T-helper 2 cell treated with Interferon-gamma antibody and Interleukin-4, amounts not matched to agents 5 μg/mL and 100 μg/mL, for 36 hours (primary cell): ENCODE results near the gene IL3.

Experiments used
- DNase-seq: peaks from one replicate; pipeline ENCODE4 v3.0.0; 2021; ENCODE audit warnings: low spot score
- H3K27ac Mint-ChIP-seq: one replicate; pipeline ENCODE4 v1.8.0; 2021; ENCODE audit warnings: mild to moderate bottlenecking, mixed read lengths
- H3K27me3 Mint-ChIP-seq: one replicate; pipeline ENCODE4 v1.8.0; 2021; ENCODE audit warnings: low read depth, mixed read lengths
- H3K36me3 Mint-ChIP-seq: one replicate; pipeline ENCODE4 v1.8.0; 2021; ENCODE audit warnings: low read depth, mixed read lengths
- H3K4me1 Mint-ChIP-seq: one replicate; pipeline ENCODE4 v1.8.0; 2021; ENCODE audit warnings: low read depth, mixed read lengths
- H3K4me3 Mint-ChIP-seq: one replicate; pipeline ENCODE4 v1.8.0; 2022; ENCODE audit warnings: mild to moderate bottlenecking, moderate library complexity, mixed read lengths
- H3K9me3 Mint-ChIP-seq: one replicate; pipeline ENCODE4 v1.8.0; 2021; ENCODE audit warnings: mixed read lengths

The IL3 gene, protein sequence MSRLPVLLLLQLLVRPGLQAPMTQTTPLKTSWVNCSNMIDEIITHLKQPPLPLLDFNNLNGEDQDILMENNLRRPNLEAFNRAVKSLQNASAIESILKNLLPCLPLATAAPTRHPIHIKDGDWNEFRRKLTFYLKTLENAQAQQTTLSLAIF

DNA sequence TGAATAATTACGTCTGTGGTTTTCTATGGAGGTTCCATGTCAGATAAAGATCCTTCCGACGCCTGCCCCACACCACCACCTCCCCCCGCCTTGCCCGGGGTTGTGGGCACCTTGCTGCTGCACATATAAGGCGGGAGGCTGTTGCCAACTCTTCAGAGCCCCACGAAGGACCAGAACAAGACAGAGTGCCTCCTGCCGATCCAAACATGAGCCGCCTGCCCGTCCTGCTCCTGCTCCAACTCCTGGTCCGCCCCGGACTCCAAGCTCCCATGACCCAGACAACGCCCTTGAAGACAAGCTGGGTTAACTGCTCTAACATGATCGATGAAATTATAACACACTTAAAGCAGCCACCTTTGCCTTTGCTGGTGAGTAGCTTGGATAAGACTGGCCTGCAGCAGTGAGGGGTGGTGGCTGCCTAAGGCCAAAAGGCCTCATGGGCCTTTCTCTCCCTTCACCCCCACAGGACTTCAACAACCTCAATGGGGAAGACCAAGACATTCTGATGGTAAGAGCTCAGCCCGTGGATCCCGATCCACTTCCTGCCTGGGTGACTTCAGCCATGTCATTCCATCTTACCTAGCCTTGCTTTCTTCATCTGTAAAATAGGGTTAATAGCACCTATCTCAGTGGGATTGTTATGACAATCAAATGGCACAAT is at the start of gene IL3:
IL3 (plus strand) TSS at position 155 of the 661 bp plus-strand sequence; CDS start at position 207, 52 bp downstream.
- no peak for DNase-seq
- Mint-ChIP-seq H3K36me3 (no peaks in the 10 kb centered on the region), H3K27me3 (no peaks in the 10 kb centered on the region), H3K4me3 (no peak within 1 kb of the TSS), H3K27ac (peak within 1 kb of the TSS; percentile 63), H3K4me1 (peaks cover 64% of the 10 kb centered on the region), H3K9me3 (no peaks in the 10 kb centered on the region)

DNA sequence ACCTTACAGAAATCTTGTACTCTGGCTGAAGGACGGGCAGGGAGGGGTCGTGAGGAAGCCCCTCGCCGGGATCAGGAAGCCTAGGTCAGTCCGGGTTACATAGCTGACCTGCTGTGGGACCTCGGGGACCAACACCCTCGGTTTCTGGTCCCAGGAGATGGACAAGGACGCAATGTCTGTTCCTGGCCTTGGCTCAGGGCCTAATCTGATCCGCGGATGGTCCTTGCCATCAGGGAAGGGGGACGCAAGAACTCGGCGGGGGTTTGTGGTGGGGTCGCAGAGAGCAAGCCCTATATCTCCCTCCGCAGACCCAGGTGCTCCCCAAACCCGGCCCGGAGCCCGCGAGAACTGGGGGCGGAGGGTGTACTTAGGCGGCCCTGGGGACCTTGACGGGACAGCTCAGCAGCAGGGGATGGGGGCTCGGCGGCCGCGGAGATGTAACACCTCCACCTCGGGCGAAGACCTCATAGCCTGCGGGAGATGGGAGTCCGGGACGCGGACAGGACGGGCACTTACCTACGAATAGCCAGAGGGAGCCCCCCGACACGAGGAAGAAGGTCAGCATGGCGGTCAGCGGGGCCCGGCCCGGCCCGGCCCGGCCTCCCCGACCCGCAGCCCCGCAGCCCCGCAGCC is 49.4 kb upstream of the IL3 start:
- no peaks in the 10 kb centered on the region for H3K9me3 Mint-ChIP-seq
- peak overlapping the region; percentile 51 for H3K4me3 Mint-ChIP-seq
- H3K4me1 Mint-ChIP-seq: peaks cover 27% of the 10 kb centered on the region
- no peak overlapping the region for H3K27ac Mint-ChIP-seq
- peaks cover 64% of the 10 kb centered on the region for H3K27me3 Mint-ChIP-seq
- DNase-seq: no peak
- no peaks in the 10 kb centered on the region for H3K36me3 Mint-ChIP-seq

DNA sequence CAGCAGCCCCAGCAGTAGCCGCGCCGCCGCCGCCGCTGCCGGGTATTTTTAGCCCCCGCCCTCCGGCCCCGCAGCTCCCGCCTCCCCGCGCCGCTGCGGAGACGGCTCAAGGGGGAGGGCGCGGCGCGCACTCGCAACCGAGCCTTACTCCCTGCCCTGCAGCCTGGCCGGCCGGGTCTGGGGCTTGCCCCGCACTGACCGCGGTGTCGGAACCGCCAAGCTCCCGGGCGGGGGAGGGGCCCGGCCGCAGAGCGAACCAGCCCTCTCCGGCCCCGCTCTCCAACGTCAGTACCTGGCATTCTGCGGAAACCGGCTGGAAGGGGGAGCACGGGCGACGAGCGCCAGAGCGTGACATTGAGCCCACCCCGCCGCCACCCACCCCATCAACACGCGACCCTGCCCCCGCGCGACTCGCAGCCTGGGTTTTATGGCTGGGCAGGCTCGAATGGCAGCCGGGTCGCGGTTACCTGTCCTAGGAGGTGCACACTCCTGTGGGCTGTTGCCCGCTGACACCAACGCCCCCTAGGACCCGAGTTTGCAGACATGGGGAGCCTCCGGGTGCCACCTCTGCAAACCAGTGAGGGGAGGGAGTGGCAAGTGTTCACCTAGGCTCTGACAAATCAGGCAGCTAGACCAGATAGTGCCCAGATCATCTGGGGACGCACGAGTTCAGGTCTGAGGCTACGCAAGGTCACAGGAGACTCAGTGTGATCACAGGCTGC is 48.7 kb upstream of the IL3 start, which contains the start of gene ACSL6:
ACSL6 (minus strand) TSS at position 37 of the 722 bp plus-strand sequence. CDS start 105 bp downstream, outside the sequence.
- Mint-ChIP-seq H3K27ac (no peak within 1 kb of the TSS), H3K4me1 (peaks cover 34% of the 10 kb centered on the region), H3K4me3 (peak within 1 kb of the TSS; percentile 62), H3K27me3 (peaks cover 71% of the 10 kb centered on the region), H3K36me3 (no peaks in the 10 kb centered on the region), H3K9me3 (no peaks in the 10 kb centered on the region)
- DNase-seq: peak; percentile 39

DNA sequence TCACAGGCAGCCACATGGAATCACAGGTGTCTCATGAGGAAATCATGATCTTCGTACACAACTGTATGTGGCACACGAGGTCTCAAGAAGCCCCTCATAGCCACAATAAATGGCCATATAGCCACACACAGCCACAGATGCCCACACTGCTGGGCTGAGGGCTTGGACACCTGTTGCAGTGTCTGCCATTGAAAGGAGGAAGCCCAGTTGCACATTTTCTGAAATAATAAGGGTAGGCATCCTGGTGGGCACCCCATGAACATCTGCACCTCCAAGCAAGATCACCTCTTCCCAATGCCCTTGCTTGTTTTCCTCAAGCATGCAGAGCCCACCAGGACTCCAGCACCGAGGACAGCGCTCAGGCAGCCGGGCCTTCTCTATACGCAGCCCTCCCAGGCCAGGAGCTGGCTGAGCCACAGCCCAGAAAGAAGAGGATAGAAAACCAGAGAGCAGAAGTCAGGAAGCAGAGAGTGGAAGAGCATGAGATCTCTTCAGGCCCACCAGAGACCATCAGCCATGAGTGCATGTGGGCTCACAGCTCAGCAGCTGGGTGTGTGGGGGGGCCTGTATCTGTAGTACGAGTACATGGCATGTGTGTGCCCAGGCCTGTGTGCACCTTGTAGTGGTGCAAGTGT is 48.0 kb upstream of the IL3 start:
- H3K4me3 Mint-ChIP-seq: peak overlapping the region; percentile 62
- H3K9me3 Mint-ChIP-seq: no peaks in the 10 kb centered on the region
- no peaks in the 10 kb centered on the region for H3K36me3 Mint-ChIP-seq
- peaks cover 40% of the 10 kb centered on the region for H3K4me1 Mint-ChIP-seq
- H3K27me3 Mint-ChIP-seq: peaks cover 78% of the 10 kb centered on the region
- H3K27ac Mint-ChIP-seq: no peak overlapping the region
- DNase-seq: no peak

DNA sequence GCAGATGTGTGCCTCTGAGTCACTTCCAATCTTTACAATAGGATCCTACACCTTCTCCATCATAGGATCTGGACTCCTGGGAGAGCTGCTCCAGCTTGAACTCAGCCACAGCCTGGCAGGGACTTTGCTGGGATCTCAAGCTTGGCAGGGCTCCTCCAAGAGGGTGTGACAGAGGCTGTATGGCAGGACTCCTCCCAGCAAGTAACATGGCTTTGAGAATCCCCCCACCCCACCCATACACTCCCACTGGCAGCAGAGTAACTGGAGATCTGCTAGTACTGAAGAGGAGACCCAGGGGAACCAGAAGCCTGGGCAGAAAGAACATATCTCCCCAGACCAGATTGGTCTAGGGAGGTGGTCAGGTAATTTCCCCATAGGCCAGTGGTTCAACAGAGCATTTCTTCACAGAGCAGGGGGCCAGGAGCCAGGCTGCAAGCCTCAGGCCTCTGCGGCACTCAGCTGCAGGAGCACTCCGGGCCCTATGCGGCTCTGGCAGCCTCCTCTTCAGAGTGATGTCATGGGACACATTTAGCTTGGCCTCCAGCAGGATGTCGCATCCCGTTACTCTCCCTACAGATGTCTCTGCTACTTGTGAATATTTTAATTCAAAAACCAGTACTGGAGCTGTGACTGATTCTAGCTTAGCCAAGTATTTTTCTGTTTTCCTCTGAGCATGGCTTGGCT is 47.3 kb upstream of the IL3 start:
- H3K9me3 Mint-ChIP-seq: no peaks in the 10 kb centered on the region
- H3K36me3 Mint-ChIP-seq: peaks cover 1% of the 10 kb centered on the region
- peaks cover 42% of the 10 kb centered on the region for H3K4me1 Mint-ChIP-seq
- DNase-seq: no peak
- H3K27me3 Mint-ChIP-seq: peaks cover 82% of the 10 kb centered on the region
- H3K4me3 Mint-ChIP-seq: no peak overlapping the region
- H3K27ac Mint-ChIP-seq: no peak overlapping the region

DNA sequence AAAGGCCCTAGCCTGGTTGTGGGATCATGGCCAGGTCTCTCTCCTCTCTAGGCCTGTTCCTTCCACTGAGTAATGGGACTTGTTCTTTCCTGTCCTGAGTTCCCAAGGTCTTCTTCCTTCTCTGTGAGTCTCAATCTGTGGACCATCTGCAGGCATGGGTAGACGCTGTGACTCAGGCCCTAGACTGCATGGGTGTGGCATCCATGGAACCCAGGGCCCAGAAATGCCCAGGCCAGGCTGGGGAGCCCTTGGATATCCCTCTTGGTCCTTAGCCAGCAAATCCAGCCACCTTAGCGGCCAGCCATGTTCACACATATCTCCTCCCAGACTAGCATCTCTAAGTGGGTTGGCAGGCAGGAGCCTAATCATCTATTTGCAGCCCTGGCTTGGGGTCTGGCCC is 46.7 kb upstream of the IL3 start:
- H3K27me3 Mint-ChIP-seq: peaks cover 79% of the 10 kb centered on the region

DNA sequence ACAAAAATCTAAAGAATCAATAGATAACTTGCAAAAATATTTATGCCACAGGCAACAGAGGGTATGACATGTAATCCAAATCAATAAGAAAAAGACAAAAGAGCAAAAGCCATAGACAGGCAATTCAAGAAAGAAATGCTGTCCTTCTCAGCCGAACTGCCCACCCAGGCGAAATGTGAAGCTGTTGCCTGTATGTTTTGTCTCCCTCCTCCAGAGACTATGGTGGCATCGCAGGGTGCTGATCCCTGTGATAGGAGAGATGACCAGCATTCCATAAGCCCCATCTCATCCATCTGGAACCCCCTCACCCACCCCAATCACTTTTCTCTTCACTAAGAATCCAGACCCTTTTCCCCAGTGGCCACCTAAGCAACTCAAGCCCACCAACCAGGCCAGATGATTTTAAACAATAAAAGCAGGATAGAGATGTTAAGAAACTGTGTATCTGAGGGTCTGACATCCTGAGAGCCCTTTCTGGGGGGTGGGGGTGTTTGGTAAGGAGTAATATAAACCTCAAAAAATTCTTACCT is 43.7 kb upstream of the IL3 start:
- H3K36me3 Mint-ChIP-seq: peaks cover 1% of the 10 kb centered on the region
- peaks cover 64% of the 10 kb centered on the region for H3K27me3 Mint-ChIP-seq
- peaks cover 51% of the 10 kb centered on the region for H3K4me1 Mint-ChIP-seq
- DNase-seq: no peak
- H3K4me3 Mint-ChIP-seq: peak overlapping the region; percentile 37
- H3K27ac Mint-ChIP-seq: no peak overlapping the region
- no peaks in the 10 kb centered on the region for H3K9me3 Mint-ChIP-seq

More for the DNA sequence above, 46.7 kb upstream of the IL3 start:
- Mint-ChIP-seq H3K27ac (no peak overlapping the region), H3K4me3 (no peak overlapping the region), H3K9me3 (no peaks in the 10 kb centered on the region), H3K4me1 (peaks cover 40% of the 10 kb centered on the region), H3K36me3 (peaks cover 1% of the 10 kb centered on the region)
- DNase-seq: no peak

DNA sequence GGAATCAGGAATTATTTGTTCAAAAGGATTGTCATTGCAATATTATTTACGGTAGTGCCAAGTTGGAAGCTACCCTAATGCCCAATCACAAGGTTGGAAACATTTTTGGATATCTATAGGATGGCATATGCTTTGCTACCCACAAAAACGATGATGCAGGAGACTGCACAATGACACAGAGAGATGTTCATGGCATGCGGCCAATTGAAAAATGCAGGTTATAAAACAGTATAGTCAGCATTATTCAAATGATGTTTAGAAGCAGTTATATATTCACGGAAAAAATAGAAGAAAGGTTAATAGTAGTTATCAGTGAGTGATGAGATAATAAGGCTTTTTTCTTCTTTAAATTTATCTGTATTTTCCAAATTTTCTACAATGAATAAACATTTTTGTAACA is 43.1 kb upstream of the IL3 start:
- H3K4me1 Mint-ChIP-seq: peaks cover 51% of the 10 kb centered on the region

DNA sequence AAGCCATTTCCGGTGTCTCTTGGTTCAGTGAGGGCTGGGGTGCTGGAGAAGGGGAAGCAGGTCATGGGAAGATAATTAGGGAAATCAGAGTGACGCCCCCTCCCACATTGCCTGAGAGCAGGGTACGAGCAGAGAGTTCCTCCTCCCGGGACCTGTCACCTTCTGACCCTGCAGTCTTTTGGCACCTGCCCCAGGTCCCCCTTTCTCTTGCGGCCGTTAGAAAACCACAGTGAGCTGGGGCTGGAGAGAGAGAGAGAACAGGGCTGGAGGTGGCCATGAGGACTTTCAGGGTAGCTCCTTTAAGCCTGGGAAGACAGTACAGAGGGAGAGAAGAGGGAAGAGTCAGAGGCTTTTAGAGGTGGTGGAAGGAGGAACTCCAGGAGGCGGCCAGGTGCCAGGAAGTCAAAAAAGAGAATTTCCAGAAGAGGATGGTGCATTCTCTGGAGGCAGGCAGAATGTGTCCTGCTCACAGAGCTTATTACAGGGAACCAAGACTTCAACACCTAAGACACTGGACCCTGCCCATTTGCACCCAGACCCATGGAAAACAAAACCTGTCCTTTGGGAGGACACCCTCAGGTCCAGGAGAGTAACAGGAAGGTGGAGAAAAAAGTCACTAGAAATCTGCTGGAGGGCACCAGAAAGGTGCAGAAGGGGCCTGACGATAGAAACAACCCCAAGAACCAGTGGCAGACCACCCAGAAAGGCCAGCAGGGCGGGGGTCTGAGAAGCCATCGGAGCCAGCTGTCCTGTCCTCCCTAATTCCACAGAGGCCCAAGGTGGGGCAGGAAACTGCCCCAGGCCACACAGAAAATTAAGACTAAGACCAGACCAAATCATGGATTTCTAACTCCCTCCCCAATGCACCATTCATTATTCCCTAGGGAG is 42.5 kb upstream of the IL3 start:
- peaks cover 50% of the 10 kb centered on the region for H3K4me1 Mint-ChIP-seq
- DNase-seq: no peak
- H3K4me3 Mint-ChIP-seq: peak overlapping the region; percentile 46
- H3K27ac Mint-ChIP-seq: peak overlapping the region; percentile 80
- no peaks in the 10 kb centered on the region for H3K9me3 Mint-ChIP-seq
- H3K27me3 Mint-ChIP-seq: peaks cover 57% of the 10 kb centered on the region
- H3K36me3 Mint-ChIP-seq: peaks cover 1% of the 10 kb centered on the region

More for the DNA sequence above, 43.1 kb upstream of the IL3 start:
- Mint-ChIP-seq H3K9me3 (no peaks in the 10 kb centered on the region), H3K27ac (peak overlapping the region; percentile 29), H3K36me3 (peaks cover 1% of the 10 kb centered on the region), H3K4me3 (peak overlapping the region; percentile 46), H3K27me3 (peaks cover 63% of the 10 kb centered on the region)
- DNase-seq: no peak

DNA sequence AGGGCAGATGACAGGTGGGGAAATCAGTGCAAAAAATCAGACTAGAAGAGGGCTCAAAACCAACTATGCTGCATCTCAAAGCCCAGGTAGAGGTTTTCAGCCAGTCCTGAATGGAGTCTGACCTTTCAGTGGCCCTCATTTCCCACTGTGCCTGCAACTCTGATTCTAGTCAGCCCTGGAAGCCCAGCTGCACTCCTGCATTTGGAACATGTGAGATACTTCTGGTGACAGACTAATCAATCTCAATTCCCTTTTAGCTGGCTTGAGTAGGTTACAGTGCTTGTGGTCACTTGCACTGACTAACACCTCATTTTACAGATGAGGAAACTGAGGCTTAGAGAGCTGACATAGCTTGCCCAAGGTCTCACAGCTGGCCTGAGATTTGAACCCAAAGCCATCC is 41.1 kb upstream of the IL3 start:
- DNase-seq: no peak
- H3K4me3 Mint-ChIP-seq: peak overlapping the region; percentile 53
- peaks cover 55% of the 10 kb centered on the region for H3K4me1 Mint-ChIP-seq
- peak overlapping the region; percentile 95 for H3K27ac Mint-ChIP-seq
- no peaks in the 10 kb centered on the region for H3K9me3 Mint-ChIP-seq
- peaks cover 46% of the 10 kb centered on the region for H3K27me3 Mint-ChIP-seq
- H3K36me3 Mint-ChIP-seq: peaks cover 1% of the 10 kb centered on the region

DNA sequence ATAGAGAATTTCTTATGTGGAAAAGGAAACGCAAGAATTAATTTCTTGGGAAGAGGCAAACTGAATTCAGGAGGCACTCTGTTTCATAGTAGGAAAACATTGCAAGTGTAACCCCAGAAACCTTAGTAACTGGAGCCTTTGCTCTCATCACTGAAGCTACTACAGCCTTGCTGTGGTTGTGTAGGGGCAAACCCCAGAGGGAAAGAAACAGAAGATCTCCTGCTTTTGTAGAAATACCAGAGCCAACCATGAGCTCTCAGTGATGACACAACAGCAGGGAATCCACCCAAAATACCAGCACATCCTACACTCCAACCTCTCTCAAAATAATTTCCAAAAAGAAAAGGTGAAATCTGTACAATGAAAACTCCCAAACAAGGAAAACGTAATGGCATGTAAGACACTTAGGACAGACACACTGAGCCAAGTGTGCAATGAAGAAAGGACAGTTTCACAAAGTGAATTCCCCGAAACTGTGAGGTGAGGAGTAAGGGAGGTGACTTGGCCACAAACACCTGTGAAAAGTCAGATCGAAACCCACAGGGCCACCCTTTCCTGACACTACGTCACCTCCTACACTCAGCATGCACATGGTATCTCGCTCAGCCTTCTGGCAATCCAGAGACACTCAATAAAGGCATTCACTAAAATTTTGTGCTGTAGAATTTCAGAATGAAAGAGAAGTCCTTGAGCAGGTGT is 40.4 kb upstream of the IL3 start:
- peak; percentile 88 for DNase-seq
- Mint-ChIP-seq H3K9me3 (no peaks in the 10 kb centered on the region), H3K36me3 (peaks cover 1% of the 10 kb centered on the region), H3K27ac (peak overlapping the region; percentile 95), H3K4me3 (peak overlapping the region; percentile 75), H3K4me1 (peaks cover 55% of the 10 kb centered on the region), H3K27me3 (peaks cover 42% of the 10 kb centered on the region)
